Activated CD4-positive, alpha-beta T cell treated with anti-CD3 and anti-CD28 coated beads, Interleukin-2, Interleukin-6, amounts not matched to agents 100 ng/mL and 50 ng/mL, durations not matched to agents 16 hours and 8 hours (primary cell): Measurements from ENCODE around the gene DKKL1.
"Not testable (repeated sequence)": the region's sequence is repeated elsewhere in the genome, so short reads cannot be mapped to it uniquely, and the experiment has no call there.

Experiments
- DNase-seq: peaks from one replicate; pipeline ENCODE4 v3.0.0-alpha.2; 2020

The DKKL1 gene

DNA sequence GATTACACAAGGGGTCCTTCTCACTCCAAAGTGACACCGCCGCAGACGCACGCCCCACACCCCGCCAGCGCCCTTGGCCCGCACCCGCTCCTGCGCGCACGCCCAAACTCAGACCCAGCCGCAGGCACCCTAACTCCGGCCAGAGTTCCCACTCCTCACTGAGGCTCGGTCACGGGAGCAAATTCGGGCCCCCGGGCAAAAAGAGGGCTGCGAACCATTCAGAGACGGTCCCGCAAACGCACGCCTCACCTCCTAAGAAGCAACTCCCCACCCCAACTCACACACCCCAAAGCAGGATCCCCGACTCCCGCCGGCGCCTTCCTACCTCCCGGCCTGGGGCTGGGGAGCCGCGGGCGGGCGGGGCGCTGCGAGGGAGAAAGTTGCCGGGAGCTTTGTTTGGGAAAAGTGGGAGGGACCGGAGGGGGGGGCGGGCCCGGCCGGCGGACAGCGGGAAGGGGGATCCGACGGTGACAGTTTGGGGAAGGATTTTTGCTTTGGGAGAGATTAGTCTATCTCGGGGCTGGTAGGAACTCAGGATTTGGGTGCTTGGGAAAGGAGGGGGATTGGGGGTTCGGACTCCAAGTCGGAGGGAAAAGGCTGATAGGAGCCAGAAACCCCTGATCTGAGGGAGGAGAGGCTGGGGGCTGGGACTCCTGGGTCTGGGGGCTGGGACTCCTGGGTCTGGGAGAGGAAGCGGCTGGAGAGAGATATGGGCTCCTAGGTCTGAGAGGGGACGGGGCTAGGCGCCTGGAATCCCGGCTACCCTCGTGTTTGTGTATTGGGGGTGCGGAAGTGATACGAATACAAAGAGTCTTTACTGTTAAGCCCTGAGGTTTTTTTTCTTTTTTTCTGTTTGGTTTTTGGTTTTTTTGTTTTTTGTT lies 1.4 kb upstream of the DKKL1 start, which contains the start of gene TEAD2:
TEAD2 (minus strand) TSS at position 369 of the 881 bp plus-strand sequence. CDS start 2,341 bp downstream, outside the sequence.
- DNase-seq, result no peak

GRCh38 chr19:49362929-49363267 lies 779 bp upstream of the DKKL1 start:
- DNase-seq, result no peak

GRCh38 chr19:49364083-49364737 lies 533 bp downstream of the DKKL1 start:
- no peak for DNase-seq

- DNase-seq, result no peak
Observed at GRCh38 chr19:49366110-49366509, 2.4 kb downstream of the DKKL1 start.

DNA sequence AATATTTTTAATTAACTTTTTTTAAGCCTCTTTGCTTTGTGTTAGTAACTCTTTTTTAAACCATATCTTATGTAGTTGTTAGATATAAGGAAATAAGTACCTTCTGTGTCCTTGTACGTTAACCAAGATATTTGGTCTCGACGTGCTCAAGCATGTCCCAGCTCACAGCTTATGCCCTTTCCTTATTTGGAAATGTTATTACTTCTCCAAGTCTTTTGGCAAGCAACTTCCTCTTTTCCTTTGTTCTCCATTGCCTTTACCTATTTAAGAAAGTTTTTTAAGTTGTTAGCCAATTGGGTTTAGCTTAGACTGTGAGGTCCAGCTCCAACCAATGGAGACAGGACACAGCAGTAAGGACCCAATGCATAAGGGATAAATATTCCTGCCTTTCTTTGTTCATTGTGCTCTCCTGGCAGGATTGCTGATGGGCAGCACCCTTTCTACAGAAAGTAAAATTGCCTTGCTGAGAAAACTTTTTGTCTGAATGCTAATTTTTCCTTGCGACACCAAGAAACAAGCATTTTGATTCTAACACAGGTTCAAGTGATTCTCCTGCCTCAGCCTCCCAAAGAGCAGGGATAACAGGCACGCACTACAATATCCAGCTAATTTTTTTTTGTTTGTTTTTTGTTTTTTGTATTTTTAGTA lies 5.2 kb downstream of the DKKL1 start:
- no peak for DNase-seq

GRCh38 chr19:49371184-49371583 lies 7.5 kb downstream of the DKKL1 start:
- DNase-seq, result no peak

- DNase-seq, result not testable (repeated sequence)
Observed at GRCh38 chr19:49373174-49373573, 9.5 kb downstream of the DKKL1 start.

- DNase-seq, result no peak
Observed at GRCh38 chr19:49374665-49375434, 11.2 kb downstream of the DKKL1 start.

- DNase-seq, result no peak
Observed at GRCh38 chr19:49378512-49378911, 14.8 kb downstream of the DKKL1 start.

GRCh38 chr19:49380391-49380790 lies 16.7 kb downstream of the DKKL1 start:
- no peak for DNase-seq

GRCh38 chr19:49382639-49383038 lies 19.0 kb downstream of the DKKL1 start:
- DNase-seq, result no peak

GRCh38 chr19:49383599-49383998 lies 19.9 kb downstream of the DKKL1 start:
- no peak for DNase-seq

DNA sequence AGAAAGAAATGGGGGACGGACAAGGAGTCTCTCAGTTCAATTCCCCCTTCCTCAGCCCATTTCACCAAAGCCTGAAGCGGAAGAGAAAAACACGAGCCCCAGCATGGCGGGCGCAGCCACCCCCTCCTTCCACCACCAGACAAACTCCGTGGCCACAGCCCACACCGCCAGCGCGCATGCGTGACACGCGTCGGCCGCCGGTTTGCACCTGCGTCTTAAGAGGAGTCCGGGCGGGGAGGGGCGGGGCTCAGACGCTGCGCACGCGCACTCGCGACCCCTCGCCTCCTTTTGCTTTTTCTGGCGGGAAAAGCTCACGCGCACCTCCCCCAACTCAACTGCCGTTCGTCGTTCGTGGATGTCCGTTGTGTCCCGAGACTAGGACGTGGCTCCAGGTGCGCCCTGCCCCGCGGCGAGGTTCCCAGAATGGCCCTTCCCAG lies 24.3 kb downstream of the DKKL1 start, which contains the start of gene KASH5:
KASH5 (plus strand) TSS at position 314 of the 437 bp plus-strand sequence. CDS start 2,635 bp downstream, outside the sequence.
- DNase-seq, result peak; percentile 66

- no peak for DNase-seq
Observed at GRCh38 chr19:49389406-49389805, 25.7 kb downstream of the DKKL1 start.

DNA sequence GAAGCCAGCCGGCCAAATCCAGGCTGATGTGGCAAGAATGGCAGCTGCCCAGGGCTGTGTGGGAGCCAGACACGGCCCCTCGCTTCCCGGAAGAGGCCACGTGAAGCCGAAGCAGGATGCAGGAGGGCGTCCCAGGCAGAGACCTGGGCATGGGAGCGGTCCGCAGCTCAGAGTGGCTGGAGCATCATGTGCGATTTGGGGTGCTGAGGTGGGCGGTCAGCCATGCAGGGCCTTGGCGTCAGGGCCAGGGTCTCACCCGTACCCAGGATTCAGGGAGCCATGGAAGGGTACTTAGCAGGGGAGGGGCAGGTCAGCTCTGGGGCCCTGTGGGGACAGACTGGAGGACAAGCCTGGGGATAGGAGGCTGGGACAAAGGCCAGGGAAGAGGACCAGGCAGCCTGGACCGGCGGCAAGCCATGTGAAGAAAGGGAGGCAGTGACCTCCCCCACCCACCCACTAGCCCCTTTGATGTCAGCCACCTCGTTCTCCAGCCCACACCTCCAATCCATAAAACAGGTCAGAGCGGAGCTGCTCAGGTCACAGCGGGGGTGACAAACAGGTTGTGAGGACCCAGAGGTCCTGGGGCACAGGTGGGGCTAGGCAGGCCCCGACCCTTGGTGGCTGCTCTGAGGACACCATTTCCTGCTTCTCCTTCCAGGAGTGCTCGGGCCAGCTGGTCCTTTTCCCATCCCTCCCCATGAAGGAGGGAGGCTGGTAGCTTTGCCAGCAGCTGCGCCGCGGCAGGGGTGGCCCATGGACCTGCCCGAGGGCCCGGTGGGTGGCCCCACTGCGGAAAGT lies 26.7 kb downstream of the DKKL1 start:
- DNase-seq, result no peak

DNA sequence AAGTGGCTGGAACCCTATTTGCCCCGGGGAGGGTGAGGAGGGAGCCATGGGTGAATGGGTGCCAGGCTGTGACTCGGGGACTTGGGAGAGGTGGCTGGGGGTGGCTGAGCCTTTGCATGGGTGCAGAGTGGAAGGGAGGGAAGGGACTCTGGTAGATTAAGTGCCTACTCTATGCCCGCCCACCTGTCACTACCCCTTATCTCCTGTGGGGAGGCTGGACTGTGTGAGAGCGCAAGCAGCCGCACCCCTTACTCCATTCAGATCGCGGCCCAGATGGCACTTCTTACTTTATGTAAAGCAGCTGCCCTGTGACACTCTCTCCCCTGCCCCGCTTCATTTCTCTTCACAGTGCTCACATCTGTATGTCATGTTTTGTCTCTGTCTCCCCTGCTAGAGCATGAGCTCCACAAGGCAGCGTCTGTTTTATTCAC lies 27.3 kb downstream of the DKKL1 start:
- no peak for DNase-seq

GRCh38 chr19:49391581-49392399 lies 28.1 kb downstream of the DKKL1 start:
- peak; percentile 85 for DNase-seq

GRCh38 chr19:49393881-49394280 lies 30.2 kb downstream of the DKKL1 start:
- DNase-seq, result no peak

DNA sequence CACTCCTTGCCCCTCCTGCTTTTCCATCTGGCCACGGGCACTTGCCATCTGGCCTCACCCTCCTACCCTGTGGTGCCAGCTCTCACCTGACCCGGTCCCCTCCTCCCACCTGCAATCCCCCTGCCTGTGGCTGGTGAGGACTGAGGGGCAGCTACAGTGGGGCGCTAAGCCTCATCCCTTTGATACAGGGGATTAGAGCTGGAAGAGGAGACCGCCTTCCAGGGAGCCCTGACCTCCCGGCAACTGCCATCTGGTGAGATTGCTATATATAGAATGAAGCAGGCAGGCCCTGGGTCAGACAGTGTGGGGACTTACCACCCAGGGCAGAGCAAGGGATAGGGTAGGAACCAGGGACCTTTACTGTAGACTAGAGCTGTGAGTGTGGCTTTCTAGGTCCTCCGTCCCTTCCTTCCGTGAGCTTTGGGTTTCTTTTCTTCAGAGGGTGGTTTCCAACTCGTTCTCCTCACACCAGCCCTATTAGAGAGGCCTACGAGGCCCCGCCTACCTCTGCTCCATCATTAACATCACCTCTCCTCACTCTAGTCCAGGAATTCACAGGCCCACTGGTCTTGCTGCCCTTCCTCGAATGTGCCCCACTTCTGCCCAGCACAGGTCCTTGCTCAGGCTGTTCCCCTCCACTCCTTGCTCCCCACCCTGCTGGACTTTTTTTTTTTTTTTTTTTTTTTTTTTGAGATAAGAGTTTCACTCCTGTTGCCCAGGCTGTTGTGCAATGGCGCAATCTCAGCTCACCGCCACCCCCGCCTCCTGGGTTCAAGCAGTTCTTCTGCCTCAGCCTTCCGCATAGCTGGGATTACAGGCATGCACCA lies 32.1 kb downstream of the DKKL1 start:
- no peak for DNase-seq
